GM19452 (cell line): ENCODE data around the gene TAAR8.
"Not testable (repeated sequence)": the region's sequence is repeated elsewhere in the genome, so short reads cannot be mapped to it uniquely, and the experiment has no call there.

Experiments
- ATAC-seq: cut with Tn5 transposase; IDR thresholded peaks from one replicate; pipeline ENCODE4 v1.9.1; 2021; ENCODE audit not compliant: unreplicated experiment

Gene TAAR8

DNA sequence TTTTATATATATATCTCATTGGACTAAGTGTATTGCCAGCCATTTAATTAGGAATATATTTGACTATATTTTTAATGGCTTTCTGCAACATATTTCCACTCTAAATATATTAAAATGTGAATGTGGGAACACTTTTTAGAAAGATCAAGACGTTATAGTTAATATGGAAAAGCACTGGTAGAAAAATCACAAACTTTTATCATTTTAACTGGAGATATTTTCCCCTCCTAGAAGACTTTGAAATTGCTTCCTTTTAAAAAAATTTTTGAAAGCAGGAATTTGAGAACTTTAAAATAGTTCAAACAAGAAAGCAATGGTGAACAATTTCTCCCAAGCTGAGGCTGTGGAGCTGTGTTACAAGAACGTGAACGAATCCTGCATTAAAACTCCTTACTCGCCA, 14.5 kb upstream of the TAAR8 start, which contains the start of gene TAAR9:
Gene TAAR9 (plus strand): TSS at position 301 of the 400 bp plus-strand sequence. CDS start 13 bp downstream, at position 314.
- ATAC-seq: no peak

DNA sequence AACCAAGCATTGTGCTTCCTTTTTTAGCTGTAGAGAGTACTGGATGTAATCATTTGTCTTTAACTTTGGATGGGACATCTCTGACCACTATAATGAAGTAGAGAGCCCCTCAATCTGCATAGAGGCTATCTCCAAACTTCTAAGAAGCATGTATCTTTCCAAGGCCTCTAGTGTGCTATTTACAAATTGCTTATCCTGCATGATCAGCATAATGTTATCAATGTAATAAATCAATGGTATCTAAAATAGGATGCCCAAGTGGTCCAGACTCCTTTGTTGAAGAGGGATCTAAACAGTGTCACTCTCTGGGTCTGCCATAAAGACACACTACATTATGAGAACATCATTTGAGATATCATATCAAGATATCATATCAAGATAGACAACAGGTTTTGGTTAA, 7.6 kb upstream of the TAAR8 start:
- ATAC-seq: no peak

DNA sequence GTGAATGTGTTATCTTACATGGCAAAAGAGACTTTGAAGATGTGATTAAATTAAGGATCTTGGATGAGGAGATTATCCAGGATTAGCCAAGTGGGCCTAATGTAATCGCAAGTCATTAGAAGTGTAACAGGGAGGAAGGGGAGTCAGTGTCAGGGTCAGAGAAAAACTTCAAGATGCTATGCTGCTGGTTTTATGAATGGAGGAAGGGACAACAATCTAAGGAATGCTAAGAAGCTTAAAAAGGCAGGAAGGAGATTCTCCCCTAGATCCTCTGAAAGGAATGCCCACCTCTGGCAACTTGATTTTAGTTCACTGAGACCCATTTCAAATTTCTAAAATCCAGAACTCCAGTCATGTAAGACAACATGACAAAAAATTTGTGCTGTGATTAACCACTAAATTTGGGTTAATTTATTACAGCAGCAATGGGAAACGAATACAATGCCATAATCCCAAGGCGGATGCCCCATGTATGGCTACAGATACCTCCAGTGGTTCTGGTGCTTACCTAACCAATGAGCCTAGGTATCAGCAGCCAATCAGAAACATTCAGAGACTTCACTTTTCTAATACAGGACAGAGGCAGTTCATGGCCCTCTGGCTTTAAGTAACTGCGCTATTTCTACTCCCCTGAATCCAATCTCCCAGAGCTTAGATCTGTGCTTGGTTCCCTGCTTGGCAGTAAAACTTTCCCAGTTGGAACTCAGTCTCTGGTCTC, 3.6 kb upstream of the TAAR8 start:
- no peak for ATAC-seq

DNA sequence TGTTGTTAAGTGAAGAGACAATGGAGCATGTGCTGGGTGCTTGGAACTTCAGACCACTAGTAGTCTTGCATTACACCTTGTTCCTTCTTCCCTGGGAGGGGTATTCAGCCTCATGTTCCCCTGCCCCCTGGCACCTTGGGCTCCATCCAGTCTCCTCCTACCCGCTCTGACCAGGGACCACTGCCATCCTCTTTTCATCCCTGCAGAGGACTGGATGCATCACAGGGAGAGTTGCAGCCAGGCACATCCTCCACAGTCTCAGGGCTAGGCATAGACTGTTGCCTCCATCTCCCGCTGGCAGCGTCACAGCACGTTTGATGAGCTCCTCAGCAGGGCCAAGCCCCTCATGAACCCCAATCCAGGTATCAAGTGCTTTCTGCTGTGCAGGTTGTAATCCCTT, 1.3 kb upstream of the TAAR8 start:
- no peak for ATAC-seq

DNA sequence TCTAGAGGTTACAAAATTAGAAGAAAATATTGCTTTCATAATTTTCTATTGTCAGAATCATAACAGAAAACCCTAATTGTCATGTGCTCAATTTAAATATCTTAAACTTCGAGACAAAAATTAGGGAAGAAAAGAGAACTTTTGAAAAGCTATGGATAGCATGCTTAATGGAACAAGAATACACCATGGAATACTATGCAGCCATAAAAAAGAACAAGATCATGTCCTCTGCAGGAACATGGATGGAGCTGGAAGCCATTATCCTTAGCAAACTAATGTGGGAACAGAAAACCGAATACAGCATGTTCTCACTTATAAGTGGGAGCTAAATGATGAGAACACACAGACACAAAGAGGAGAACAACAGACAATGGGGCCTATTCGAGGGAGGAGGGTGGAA, 7.6 kb downstream of the TAAR8 start:
- not testable (repeated sequence) for ATAC-seq

DNA sequence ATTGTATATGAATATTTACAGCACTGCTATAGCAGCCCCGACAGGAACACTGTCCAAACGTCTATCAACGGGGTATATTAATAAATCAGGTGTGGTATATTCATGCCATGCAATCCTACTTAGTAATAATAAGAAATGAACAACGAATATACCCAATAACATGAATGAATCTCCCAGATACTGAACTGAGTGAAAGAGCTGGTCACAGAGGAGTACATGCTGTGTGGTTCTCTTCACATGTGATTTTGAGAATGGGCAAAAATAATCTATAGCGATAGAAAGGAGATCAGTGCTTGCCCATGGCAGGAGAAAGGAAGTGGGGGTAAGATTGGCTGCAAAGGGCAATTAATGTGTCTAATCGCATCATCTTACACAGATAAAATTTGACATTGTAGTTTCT, 13.9 kb downstream of the TAAR8 start:
- no peak for ATAC-seq

DNA sequence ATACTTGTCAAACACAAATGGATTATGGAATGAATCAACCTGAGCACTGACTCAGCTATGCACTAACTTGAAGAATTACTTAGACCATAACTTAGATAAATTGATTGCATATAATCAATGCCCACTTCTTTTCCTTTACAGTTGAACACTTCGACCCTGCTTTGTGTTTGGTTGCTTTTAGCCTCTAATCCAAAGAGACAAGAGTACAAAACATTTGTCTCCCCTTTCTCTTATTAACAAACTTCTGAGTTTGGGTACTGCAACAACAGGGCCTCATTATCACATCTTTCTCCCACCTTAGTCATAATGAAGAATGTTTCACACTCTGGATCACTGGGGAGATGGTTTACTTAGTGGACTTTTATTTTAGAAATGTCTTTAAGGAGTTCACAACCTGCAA, 15.1 kb downstream of the TAAR8 start:
- no peak for ATAC-seq

DNA sequence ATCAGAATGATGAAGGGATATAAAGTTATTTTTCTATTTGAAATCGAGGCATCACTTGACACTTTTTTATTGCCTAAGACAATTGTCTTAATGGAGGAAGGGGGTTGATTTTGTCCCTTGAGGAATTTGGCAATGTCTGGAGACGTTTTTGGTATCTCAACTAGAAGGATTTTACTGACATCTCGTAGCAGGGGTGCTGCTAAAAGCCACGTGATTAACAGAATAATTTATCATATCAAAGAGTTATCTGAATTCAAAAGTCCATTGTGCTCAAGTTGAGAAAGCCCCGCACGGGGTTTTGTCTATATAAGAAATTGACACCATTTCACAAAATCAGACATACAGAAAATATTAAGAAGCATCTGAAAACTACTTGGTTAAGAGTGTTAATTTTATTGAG, 16.1 kb downstream of the TAAR8 start:
- no peak for ATAC-seq

DNA sequence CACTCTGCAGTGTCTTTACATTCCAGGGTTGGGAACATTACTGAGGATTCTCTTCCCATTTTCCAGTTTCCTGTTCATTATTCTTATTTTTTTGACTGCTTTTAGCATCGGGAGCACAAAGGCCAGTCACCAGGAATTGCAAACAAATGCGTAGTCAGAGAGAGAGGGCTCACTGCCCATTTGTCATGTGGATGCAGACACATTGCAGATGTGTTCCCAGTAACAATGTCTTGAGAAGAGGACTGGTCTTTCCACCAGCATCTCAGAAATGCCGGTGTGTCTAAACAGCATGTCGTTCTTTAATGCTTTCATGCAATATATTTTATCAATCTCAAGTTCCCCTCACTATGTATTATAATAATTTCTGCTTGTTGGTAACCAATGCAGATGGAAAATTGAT, 16.7 kb downstream of the TAAR8 start:
- no peak for ATAC-seq

DNA sequence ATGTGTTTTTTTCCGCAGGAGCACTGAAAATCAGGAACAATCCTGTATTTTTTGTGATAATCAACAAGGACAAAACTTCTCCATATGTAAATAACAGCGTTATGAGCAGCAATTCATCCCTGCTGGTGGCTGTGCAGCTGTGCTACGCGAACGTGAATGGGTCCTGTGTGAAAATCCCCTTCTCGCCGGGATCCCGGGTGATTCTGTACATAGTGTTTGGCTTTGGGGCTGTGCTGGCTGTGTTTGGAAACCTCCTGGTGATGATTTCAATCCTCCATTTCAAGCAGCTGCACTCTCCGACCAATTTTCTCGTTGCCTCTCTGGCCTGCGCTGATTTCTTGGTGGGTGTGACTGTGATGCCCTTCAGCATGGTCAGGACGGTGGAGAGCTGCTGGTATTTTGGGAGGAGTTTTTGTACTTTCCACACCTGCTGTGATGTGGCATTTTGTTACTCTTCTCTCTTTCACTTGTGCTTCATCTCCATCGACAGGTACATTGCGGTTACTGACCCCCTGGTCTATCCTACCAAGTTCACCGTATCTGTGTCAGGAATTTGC, 17.8 kb downstream of the TAAR8 start, which contains the start of gene TAAR6:
Gene TAAR6 (plus strand): TSS at position 102 of the 557 bp plus-strand sequence. CDS start 0 bp downstream, at position 102.
- no peak for ATAC-seq

DNA sequence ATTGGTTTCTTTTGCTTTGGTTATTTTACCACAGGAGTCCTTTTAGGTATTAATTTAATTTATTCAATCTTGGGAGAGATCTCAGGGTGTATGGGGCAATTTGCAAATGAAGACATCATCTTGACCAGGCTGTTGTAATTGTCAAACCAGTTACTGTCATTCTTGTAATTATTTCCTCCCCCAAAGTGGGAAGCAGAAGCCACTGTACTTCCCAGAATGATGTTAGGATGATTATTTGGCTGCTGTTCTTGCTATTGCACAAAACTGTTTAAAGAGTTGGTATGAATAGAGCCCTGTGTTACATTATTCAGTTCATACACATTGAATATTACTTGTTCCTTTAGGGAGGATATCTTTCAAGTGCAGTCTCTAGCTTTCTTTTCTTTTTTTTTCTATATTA, 19.3 kb downstream of the TAAR8 start:
- no peak for ATAC-seq

DNA sequence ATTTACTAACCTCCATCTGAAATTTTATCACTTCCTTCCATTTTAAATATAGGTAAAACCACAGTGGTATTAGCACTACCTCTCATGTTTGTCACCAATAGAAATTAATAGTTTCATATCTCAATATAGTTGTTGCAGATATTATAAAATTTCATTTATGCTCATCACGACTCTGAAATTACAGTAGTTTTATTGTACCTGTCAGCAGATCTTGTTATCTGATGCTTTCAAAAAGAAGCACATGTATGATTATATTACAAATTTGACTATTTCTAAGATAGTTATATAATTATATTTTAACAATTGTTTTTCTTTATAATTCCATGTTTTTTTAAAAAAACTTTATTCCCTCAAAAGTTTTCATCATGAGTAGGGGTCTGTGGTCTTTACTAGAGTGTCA, 32.2 kb downstream of the TAAR8 start:
- ATAC-seq: no peak

DNA sequence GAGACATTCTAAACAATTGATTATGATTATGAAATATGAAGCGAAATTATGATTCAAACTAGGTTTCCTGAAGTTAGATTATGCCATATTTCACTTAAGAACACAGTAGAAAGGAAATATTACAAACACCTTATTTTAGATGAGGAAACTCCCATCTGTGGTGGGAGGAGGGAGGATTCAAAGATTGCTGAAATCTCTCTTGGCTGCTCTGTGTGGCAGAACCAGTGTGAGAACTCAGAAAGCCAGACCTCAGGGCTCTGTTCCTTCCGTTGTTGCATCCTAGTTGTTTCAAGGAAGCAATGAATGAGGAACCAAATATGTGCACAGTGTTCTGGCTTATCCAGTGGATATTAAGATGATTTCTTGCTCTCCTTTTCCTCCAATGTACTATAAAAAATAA, 35.0 kb downstream of the TAAR8 start:
- ATAC-seq: no peak

DNA sequence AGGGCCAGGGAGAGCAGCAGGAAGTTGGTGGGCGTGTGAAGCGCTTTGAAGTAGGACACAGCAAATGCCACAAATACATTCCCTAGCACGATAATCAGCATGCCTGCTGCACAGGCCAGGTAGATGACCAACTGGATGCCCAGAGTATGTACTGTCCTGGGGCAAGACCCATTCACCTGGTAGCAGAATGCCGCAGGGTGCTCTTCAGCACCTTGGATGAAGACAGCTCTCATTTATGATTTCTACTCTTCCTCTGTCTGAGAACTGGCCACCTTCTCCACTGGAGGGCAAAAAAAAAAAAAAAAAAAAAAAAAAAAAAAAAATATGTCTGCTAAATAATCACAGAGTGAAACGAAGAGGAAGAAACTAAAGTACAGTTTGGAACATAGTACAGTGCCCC, 37.0 kb downstream of the TAAR8 start, which contains the start of gene TAAR5:
Gene TAAR5 (minus strand): TSS at position 288 of the 400 bp plus-strand sequence. CDS start 55 bp downstream, at position 233.
- no peak for ATAC-seq

DNA sequence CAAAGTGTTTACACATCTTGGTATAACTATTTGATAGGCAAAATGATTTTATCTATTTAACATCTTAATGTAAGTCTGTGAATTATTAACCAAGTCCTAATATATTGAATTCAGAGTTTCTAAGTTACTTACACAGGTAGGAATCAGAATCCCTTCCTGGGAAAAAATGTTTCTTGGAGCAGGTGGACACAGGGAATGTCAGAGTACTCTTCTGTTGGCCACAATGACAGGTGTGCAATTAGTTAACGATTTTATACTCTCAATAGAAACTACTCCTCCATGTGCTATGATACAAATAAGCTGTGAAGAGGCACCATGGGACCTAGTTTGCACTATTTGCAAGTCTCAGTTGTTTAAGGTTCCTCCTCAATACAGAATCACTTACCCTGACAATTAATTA, 37.9 kb downstream of the TAAR8 start:
- ATAC-seq: no peak

DNA sequence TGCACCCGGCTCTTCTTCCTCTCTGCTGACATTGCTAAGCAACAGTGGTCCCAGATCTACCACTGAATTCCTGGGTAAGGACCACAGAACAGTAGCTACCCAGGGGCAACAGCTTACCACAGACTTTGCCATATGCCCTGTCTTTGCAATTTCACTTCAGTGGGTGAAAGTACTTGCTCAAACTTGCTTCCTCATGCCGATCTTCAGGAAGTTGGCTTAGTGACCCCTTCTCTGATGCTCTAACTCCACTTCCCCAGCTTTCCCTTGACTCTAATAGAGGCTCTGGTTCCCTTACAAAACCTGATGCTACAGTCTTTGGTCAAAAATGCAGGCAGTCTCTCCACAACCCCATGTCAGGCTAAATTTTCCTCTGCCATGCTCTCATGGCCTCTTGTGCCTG, 40.4 kb downstream of the TAAR8 start:
- no peak for ATAC-seq

DNA sequence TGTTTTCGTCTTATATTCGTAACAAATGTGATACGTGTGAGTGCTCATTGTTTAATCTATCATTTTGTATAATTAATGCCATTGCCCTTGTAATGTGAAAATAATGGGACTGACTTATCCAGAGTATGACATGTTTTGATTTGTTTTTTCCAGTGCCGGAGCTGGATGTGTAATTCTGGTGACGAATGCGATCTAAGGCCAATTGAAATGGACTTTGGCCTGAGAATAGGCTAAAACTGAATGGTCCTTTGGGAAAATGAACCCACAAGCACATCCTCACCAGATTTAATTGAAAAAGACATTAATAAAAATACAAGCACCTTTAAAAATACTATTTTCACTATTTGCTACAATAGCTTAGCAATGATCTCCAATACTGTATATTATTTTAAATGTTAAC, 43.7 kb downstream of the TAAR8 start:
- ATAC-seq: no peak

DNA sequence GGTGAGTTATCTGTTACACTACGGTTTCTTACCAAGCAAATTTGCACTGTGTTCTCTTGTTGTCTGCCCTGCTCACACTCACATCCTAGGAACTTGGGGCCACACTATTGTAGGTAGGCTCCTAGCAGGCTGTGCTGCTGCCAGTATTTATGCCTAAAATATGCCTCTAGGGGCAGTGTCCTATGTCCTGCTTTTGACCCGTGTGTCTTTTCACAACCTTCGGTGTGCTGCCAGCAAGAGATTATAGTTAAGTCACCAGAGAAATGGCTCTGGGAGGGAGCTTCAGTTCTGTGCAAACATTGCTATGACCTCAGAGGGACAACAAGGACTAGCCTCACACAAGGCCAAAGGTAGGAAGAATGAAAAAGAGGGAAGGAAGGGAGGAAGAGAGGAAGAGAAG, 46.0 kb downstream of the TAAR8 start:
- no peak for ATAC-seq

DNA sequence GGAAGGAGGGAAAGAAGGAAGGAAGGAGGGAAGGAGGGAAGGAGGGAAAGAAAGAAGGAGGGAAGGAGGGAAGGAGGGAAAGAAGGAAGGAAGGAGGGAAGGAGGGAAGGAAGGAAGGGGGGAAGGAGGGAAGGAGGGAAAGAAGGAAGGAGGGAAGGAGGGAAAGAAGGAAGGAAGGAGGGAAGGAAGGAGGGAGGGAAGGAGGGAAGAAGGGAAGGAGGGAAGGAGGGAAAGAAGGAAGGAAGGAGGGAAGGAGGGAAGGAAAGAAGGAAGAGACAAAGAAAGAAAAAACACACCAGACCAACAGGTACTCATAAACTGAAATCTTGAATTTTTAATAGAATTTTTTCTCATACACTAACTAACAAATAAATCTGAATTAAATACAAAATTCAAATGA, 48.4 kb downstream of the TAAR8 start:
- not testable (repeated sequence) for ATAC-seq
